ENCODE data around the gene TEF.
"Not testable (repeated sequence)": the region's sequence is repeated elsewhere in the genome, so short reads cannot be mapped to it uniquely, and the experiment has no call there.

The TEF gene

GRCh38 chr22:41431656-41432055, 49.9 kb downstream of the TEF start:
- DNase-seq = no peak

GRCh38 chr22:41433480-41433879, 51.7 kb downstream of the TEF start:
- DNase-seq = not testable (repeated sequence)

GRCh38 chr22:41434361-41435003, 52.7 kb downstream of the TEF start:
- not testable (repeated sequence) for DNase-seq

GRCh38 chr22:41435560-41435959, 53.8 kb downstream of the TEF start:
- DNase-seq = no peak

GRCh38 chr22:41436322-41437113, 54.8 kb downstream of the TEF start:
- DNase-seq = no peak

- DNase-seq = no peak
Measured at GRCh38 chr22:41437198-41437597, 55.5 kb downstream of the TEF start.

- not testable (repeated sequence) for DNase-seq
Measured at GRCh38 chr22:41440511-41440910, 58.8 kb downstream of the TEF start.

GRCh38 chr22:41442240-41442792, 60.6 kb downstream of the TEF start:
- DNase-seq = no peak

GRCh38 chr22:41444360-41445128, 62.8 kb downstream of the TEF start:
- DNase-seq = peak; percentile 60

GRCh38 chr22:41445129-41446056, 63.7 kb downstream of the TEF start:
- DNase-seq = peak; percentile 9

- DNase-seq = no peak
Measured at GRCh38 chr22:41446057-41446501, 64.3 kb downstream of the TEF start.

- DNase-seq = peak; percentile 76
Measured at GRCh38 chr22:41446639-41447434, 65.1 kb downstream of the TEF start, which contains the start of gene TOB2. TSS of gene TOB2 (minus strand) at chr22:41446801. CDS start at chr22:41437345, 9,456 bp downstream.

GRCh38 chr22:41447435-41448188, 65.9 kb downstream of the TEF start:
- DNase-seq = no peak

GRCh38 chr22:41448189-41448808, 66.6 kb downstream of the TEF start:
- DNase-seq = peak; percentile 98

All from DMS 273 treated with DMSO at 0.1 percent for 48 hours (cell line).